T-helper 1 cell treated with Interleukin-12 subunit alpha and Interleukin-12 subunit beta and Interleukin-4 antibody, amounts not matched to agents 30 ng/mL and 1 ng/mL, for 36 hours (primary cell): ENCODE results near the gene TMEM131L. TPM values are rescaled to one million over a fixed set of nuclear protein-coding genes. Genes with fewer than 3 reads are reported as not detected.
"Not testable (repeated sequence)": the region's sequence is repeated elsewhere in the genome, so short reads cannot be mapped to it uniquely, and the experiment has no call there.

Experiments
- intact Hi-C: fragments of 100-400 bp; cut with micrococcal nuclease; formaldehyde crosslinking; loops from one replicate; pipeline ENCODE4 v1.15.1; 2024
- total RNA-seq: library from RNA; stranded (reverse); gene quantifications from 2 replicates; pipeline ENCODE4 v1.2.3, GENCODE V29; 2022

Gene TMEM131L
- total RNA-seq, 1 donor from 2014 or later: 35.0 TPM

DNA sequence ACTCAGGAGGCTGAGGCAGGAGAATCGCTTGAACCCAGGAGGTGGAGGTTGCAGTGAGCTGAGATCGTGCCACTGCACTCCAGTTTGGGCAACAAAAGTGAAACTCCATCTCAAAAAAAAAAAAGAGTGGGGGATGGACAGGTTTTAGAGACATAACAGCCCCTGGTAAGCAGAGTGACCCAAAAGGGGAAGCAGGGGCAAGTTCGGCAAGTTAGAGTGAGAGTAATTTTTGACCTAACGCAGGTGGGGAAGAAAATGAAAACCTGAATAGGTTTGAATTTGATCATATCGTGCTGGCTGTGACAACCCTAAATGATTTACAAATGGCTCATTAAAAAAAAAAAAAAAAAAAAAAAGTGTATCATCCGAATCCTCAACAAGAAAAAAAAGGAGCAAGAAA is 25.7 kb upstream of the TMEM131L start:
- intact Hi-C loops: no loop called here

DNA sequence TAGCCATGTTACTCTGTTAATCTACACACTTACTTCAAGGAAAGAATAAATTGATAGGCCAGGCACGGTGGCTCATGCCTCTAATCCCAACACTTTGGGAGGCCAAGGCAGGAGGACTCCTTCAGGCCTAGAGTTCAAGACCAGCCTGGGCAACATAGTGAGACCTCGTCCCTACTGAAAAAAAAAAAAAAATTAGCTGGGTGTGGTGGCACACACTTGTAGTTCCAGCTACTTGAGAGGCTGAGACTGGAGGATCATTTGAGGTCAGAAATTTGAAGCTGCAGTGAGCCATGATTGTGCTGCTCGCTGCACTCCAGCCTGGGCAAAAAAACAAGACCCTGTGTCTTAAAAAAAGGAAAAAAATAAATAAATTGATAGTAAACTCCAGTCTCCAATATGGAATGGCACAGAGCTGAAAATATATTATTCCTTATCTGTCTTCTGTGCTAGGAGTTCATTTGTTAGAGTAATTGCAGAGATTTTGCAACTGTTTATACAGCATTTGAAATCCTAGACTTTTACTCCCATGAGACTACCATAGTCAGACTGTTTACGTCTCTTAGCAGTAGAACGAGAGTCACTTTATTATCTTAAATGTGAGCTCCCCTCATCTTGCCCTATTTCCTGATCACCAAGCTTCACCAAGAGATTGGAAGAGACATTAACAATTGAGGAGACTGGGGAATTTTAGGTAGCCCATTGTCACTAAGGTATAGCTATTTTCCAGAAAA is 18.8 kb upstream of the TMEM131L start:
- intact Hi-C loops: no loop called here

GRCh38 chr4:153448003-153448731 is 18.0 kb upstream of the TMEM131L start:
- intact Hi-C loops: no loop called here

- intact Hi-C loops: no loop called here
Measured at GRCh38 chr4:153449338-153449737, 16.8 kb upstream of the TMEM131L start.

- intact Hi-C loops: loop anchor here (1.0 to 2.0 kb wide), 5 partner anchors 11 to 124 kb away; no protein-coding TSS in a partner anchor
Measured at GRCh38 chr4:153450544-153450917, 15.6 kb upstream of the TMEM131L start.

DNA sequence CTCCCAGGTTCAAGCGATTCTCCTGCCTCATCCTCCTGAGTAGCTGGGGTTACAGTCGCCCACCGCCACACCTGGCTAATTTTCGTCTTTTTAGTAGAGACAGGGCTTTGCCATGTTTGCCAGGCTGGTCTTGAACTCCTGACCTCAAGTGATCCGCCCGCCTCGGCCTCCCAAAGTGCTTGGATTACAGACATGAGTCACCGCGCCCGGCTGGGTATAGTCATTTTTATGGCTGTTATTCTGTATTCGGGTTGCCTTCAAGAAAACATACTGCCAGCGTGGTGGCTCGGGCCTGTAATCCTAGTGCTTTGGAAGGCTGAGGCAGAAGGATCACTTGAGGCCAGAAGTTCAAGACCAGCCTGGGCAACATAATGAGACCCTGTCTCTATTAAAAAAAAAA is 15.0 kb upstream of the TMEM131L start:
- intact Hi-C loops: loop anchor here (2.0 kb wide), 1 partner anchor 18 kb away; no protein-coding TSS in a partner anchor

GRCh38 chr4:153451911-153452657 is 14.1 kb upstream of the TMEM131L start:
- intact Hi-C loops: loop anchor here (2.0 kb wide), 1 partner anchor 19 kb away; no protein-coding TSS in a partner anchor

DNA sequence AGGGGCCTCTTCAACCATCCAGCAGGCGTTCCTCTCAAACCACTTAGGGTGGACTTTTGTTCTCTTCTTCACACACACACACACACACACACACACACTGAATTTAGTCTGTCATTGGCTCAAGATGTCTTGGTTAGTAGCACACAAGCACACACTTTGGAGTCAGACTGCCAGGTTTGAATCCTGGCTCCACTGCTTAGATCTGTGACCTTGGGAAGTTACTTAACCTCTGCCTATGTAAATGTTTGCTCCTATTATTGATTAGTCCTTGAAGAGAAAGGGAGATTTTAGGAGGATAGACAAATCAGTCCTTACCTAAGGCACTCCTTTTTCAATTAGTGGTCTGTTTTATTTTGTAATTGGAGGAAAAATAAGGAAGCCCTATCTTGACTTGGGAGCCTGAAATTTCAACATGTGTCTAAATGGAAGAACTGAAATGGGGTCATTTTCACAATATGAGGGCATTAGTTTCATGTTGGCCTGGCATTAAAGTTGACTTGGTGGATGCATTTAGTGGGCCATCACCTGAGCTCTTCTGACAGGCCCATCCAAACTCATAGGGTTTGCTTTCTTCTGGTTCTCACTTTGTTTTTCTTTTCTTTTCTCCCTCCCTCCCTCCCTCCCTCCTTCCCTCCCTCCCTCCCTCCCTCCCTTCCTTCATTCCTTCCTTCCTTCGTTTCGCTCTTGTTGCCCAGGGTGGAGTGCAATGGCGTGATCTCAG is 13.3 kb upstream of the TMEM131L start:
- intact Hi-C loops: no loop called here

- intact Hi-C loops: no loop called here
Measured at GRCh38 chr4:153453402-153453801, 12.8 kb upstream of the TMEM131L start.

DNA sequence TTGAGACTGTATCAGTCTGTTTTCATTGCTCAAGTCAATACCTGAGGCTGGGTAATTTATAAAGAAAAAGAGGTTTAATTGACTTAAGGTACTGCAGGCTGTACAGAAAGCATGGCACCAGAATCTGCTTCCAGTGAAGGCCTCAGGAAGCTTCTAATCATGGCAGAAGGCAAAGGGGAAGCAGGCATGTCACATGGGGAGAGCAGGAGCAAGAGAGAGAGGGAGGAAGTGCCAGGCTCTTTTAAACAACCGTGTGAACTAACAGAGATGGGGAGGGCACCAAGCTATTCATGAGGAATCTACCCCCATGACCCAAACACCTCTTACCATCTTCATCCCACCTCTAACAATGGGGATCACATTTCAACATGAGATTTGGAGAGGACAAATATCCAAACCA is 7.2 kb upstream of the TMEM131L start:
- intact Hi-C loops: no loop called here

GRCh38 chr4:153461549-153461948 is 4.6 kb upstream of the TMEM131L start:
- intact Hi-C loops: not testable (repeated sequence)

- intact Hi-C loops: no loop called here
Measured at GRCh38 chr4:153464068-153464467, 2.1 kb upstream of the TMEM131L start.

- intact Hi-C loops: loop anchor here (1.0 to 5.0 kb wide), 6 partner anchors 15 to 928 kb away; partner anchors contain the start of gene FBXW7
Measured at GRCh38 chr4:153465140-153465539, 1.0 kb upstream of the TMEM131L start.

GRCh38 chr4:153465615-153466080 is 512 bp upstream of the TMEM131L start:
- intact Hi-C loops: loop anchor here (1.0 to 5.0 kb wide), 9 partner anchors 15 to 928 kb away; partner anchors contain the start of gene FBXW7

DNA sequence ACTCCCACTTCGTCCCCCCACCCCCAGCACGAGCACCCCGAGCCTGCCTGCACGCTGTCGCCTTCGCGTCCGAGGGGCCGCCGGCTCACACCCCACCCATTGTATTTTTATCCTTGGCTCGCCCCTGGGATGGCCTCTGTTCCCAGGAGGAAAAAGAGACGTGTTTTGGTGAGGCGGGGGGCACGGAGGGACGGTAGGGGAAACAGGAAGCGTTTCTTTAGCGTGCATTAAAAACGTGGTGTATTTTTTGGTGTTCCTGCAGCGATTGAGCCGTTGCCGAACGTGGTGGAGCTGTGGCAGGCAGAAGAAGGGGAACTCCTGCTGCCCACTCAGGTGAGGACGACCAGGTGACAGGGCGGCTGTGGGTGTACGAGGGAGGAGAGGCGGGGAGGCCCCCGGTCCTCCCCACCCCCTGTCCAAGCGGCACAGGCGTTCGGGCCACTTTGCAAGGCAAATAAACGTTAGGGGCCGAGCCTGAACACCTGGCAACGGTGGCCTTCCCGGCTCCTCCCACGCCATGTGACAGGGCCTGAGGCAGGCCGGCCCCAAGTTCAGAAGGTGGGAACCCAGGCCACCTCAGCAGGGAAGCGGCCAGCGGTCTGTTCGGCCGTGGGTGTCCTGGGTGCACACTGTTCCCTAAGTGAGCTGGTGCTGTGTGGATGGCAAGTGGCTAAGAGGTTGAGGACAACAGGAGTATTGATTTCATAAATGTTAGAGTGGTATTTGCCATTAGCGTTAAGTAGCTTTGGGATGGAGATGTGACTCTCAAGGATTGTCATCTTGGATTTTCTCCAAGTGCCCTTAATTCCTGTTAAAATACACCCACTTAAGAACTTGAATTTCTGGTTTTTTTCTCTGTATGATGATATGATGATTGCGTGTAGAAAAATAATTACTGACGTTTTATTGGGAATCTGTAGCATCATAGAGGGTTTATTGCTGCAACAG is 1.1 kb downstream of the TMEM131L start:
- intact Hi-C loops: loop anchor here (1.0 to 5.0 kb wide), 5 partner anchors 30 to 930 kb away; partner anchors contain the start of gene FBXW7

GRCh38 chr4:153467897-153468262 is 1.7 kb downstream of the TMEM131L start:
- intact Hi-C loops: loop anchor here (1.0 to 5.0 kb wide), 8 partner anchors 20 to 931 kb away; partner anchors contain the start of gene FBXW7

GRCh38 chr4:153468587-153468986 is 2.4 kb downstream of the TMEM131L start:
- intact Hi-C loops: loop anchor here (1.0 to 5.0 kb wide), 7 partner anchors 20 to 931 kb away; partner anchors contain the start of gene FBXW7

DNA sequence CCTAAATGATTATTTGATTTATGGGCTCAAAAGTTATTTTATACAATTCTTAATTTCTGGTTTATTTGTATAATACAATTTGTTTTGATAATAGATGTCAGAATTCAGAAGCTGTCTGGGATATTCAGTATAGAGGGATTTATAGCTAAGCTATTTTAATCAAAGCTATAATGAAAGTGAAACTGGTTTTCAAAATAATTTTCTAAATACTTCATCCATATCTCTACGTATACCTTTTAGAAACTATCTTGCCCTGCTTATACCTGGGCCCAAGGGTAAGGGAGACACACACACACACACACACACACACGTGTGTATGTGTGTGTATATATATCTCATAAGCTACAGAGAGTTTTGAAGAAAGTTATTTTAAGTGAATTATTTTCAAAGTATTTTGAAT is 2.9 kb downstream of the TMEM131L start:
- intact Hi-C loops: loop anchor here (2.0 to 5.0 kb wide), 3 partner anchors 282 to 932 kb away; partner anchors contain the start of gene FBXW7

DNA sequence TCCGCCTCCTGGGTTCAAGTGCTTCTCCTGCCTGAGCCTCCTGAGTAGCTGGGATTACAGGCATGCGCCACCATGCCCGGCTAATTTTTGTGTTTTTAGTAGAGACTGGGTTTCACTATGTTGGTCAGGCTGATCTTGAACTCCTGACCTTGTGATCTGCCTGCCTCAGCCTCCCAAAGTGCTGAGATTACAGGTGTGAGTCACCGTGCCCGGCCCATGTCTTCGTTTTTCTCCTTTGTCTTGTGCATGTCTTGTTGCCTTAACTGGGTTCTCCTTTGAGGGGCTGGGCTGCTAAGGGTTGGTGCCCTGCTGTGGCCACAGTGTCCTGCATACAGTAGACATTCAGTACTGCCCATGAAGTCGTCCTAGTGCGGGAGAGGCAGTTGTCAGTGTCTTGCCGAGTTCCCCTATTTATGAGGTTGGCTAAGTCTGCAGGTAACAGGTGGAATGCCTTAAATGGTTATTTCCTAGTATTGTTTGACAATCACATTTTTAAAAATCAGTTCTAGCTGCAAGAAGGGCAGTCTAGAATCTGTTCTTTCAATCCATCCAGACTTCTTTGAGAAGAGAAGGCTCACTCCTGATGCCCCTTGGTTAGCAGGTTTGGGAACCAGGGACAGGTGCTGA is 5.0 kb downstream of the TMEM131L start:
- intact Hi-C loops: loop anchor here (1.0 kb wide), 2 partner anchors 26 to 49 kb away; no protein-coding TSS in a partner anchor
